Right cardiac atrium (tissue), 5 donors: Measurements from ENCODE around the gene IL15. TPM values are rescaled to one million over a fixed set of nuclear protein-coding genes. Genes with fewer than 3 reads are reported as not detected.
A peak's percentile ranks its signal among the peaks of the same experiment; 100 is the strongest.
"Not testable (repeated sequence)": the region's sequence is repeated elsewhere in the genome, so short reads cannot be mapped to it uniquely, and the experiment has no call there.

Experiments used
- ATAC-seq, 2 donors: fragments of 200-7000 bp; cut with Tn5 transposase; one replicate each; pipeline versions ENCODE4 v1.8.0 to v1.9.1; 2020; ENCODE audit warnings: moderate library complexity in 2 of 2, mild to moderate bottlenecking in 1 of 2
- DNase-seq, 3 donors: peaks; one replicate each; pipeline ENCODE4 v3.0.0-alpha.2; 2020
- H3K27ac ChIP-seq: one replicate; pipeline ENCODE4 v1.5.1; 2013; ENCODE audit warnings: mild to moderate bottlenecking, low read length, control low read depth, moderate library complexity
- H3K27me3 ChIP-seq: one replicate; pipeline ENCODE4 v1.6.1; 2013; ENCODE audit not compliant: control insufficient read depth, insufficient read depth
- H3K4me1 ChIP-seq: one replicate; pipeline ENCODE4 v1.6.1; 2013; ENCODE audit warnings: low read length; ENCODE audit not compliant: control insufficient read depth, insufficient read depth
- H3K4me3 ChIP-seq: one replicate; pipeline ENCODE4 v1.5.1; 2013; ENCODE audit warnings: low read length, control low read depth
- H3K9me3 ChIP-seq: one replicate; pipeline ENCODE4 v1.6.1; 2013; ENCODE audit warnings: low read length; ENCODE audit not compliant: control insufficient read depth
- WGBS: extraction: QIAGEN DNeasy Blood & Tissue Kit; methylation state at CpG from one replicate; pipeline ENCODE4 v1.1.7; 2013; 5-methylcytosine and 5-hydroxymethylcytosine counted together
- intact Hi-C, 4 donors: fragments of 100-400 bp; cut with DNase I; formaldehyde crosslinking; loops; one replicate each; pipeline versions ENCODE4 v1.11.0 to v1.14.0; 2022 to 2023
- long read RNA-seq, 4 donors: library from polyadenylated mRNA; unstranded; transcript quantifications; one replicate each; pipeline ENCODE4 v2.0.0, GENCODE V29; 2020 to 2021
- polyA plus RNA-seq: library from polyadenylated mRNA; stranded (reverse); fragments of 200-250 nt; gene quantifications from one replicate; pipeline ENCODE4 v1.2.3, GENCODE V29; 2013
- total RNA-seq, 4 donors: library from RNA; stranded (reverse); fragmentation: NEBNext Ultra II Directional; extraction: Animal tissue kit (Norgen Biotek cat#: 25700); gene quantifications; one replicate each; pipeline ENCODE4 v1.2.1, GENCODE V29; 2021
- donor health status: healthy with polysubstance abuse.
- donor health status: DM: no; HTN: yes; CAD: no.
- donor health status: DM: no; HTN: no; CAD: no.
- donor health status: DM: no; HTN: yes; CAD: no; lungs with severe emphysema.
- donor health status: DM: yes; HTN: yes; CAD: no.

The IL15 gene, protein sequence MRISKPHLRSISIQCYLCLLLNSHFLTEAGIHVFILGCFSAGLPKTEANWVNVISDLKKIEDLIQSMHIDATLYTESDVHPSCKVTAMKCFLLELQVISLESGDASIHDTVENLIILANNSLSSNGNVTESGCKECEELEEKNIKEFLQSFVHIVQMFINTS
- total RNA-seq (1 to 10 TPM; 2.9 to 4.7 (median 3.8) TPM), polyA plus RNA-seq (4.7 TPM)
- long read RNA-seq, donor 1, full-length matches to known transcripts = 2 of 6 reads
- long read RNA-seq, donor 1, partial matches to known transcripts = 0 of 6 reads
- long read RNA-seq, donor 1, other reads (novel, unspliced or antisense) = 4 of 6 reads
- long read RNA-seq, donor 2, partial matches to known transcripts = 1 of 1 reads
- long read RNA-seq, donor 2, other reads (novel, unspliced or antisense) = 0 of 1 reads
- long read RNA-seq, donor 3, partial matches to known transcripts = 1 of 8 reads
- long read RNA-seq, donor 3, other reads (novel, unspliced or antisense) = 7 of 8 reads
- long read RNA-seq, donor 4, partial matches to known transcripts = 0 of 1 reads
- long read RNA-seq, donor 4, other reads (novel, unspliced or antisense) = 1 of 1 reads

DNA sequence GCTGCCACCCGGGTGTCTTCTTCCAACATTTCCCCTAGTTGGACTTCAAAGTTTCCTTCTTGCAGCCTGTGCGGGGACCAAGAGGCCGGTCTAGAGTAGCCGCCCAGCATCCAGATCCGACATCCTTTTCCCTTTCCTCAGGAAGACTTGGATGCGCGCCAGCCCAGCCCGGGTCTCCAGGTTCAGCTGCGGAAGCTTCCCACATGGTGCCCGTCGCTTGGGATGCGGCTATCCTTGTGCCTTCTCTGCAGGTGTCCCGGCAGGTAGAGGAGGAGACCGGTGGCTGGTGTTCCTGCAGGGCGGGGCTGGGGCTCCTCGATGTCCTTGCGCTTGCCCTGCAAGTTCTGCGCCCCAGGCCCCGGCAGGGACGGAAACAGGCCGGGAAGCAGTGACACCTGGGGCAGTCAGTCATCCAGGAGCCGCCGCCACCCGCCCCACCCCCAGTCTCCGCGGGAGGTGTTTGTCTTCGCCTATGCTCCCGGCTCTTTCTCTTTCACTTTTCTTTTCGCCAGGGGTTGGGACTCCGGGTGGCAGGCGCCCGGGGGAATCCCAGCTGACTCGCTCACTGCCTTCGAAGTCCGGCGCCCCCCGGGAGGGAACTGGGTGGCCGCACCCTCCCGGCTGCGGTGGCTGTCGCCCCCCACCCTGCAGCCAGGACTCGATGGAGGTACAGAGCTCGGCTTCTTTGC lies at the start of gene IL15:
IL15 (plus strand) TSS at position 502 of the 689 bp plus-strand sequence. CDS start 82,882 bp downstream, outside the sequence.
- DNase-seq (peak; percentile 64 to 86 (median 84)), ATAC-seq (peak; percentile 87 to 90)
- H3K27me3 ChIP-seq = no peaks in the 10 kb centered on the region
- intact Hi-C loops = no loop called here
- peak within 1 kb of the TSS; percentile 71 for H3K27ac ChIP-seq
- H3K9me3 ChIP-seq = no peaks in the 10 kb centered on the region
- no peaks in the 10 kb centered on the region for H3K4me1 ChIP-seq
- WGBS = 2% methylated on average over 43 of the region's 43 CpGs
- H3K4me3 ChIP-seq = peak within 1 kb of the TSS; percentile 92

GRCh38 chr4:141587897-141588296 lies 48.5 kb upstream of the IL15 start:
- DNase-seq = no peak
- no peak overlapping the region for H3K27ac ChIP-seq
- H3K27me3 ChIP-seq = no peaks in the 10 kb centered on the region
- H3K4me1 ChIP-seq = no peaks in the 10 kb centered on the region
- ATAC-seq = no peak
- H3K4me3 ChIP-seq = no peak overlapping the region
- WGBS = 97% methylated on average over 1 of the region's 1 CpG
- H3K9me3 ChIP-seq = no peaks in the 10 kb centered on the region
- intact Hi-C loops = no loop called here

DNA sequence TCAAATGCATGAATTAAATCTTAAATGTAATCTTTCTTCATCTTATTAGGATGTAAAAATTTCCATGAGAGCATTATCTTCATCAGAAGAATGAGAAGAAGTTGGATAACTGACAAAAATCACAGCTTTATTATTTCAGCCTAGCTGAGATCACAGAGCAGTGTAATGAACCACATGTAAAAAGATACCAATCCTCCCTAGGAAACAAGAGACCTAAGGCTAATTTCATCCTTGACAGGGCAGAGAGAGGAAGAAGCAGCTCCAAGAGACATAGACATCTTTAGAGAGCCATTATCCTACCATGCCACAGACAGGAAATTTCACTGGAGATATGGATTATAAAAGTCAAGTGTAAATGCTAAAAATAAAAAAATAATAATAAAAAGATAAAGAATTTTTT lies 40.9 kb upstream of the IL15 start:
- H3K4me3 ChIP-seq = no peak overlapping the region
- H3K27ac ChIP-seq = no peak overlapping the region
- intact Hi-C loops = no loop called here
- DNase-seq (no peak), ATAC-seq (no peak)
- no peaks in the 10 kb centered on the region for H3K4me1 ChIP-seq
- no peaks in the 10 kb centered on the region for H3K9me3 ChIP-seq
- no peaks in the 10 kb centered on the region for H3K27me3 ChIP-seq

DNA sequence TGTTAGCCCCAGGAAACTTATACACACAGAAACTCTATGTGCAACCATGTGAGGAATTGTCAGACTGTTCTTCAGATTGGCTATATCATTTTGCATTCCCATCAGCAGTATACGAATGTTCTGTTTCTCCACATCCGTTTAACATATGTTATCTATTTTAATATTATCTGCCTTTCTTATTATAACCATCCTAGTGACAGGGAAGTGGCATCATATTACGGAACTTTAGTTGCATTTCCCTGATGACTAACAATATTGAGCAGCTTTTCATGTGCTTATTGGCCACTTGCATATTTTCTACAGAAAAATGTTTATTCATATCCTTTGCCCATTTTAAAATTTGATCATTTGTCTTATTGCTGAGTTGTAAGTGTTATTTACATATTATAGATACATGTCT lies 36.5 kb upstream of the IL15 start:
- intact Hi-C loops = no loop called here
- DNase-seq = no peak
- no peaks in the 10 kb centered on the region for H3K27me3 ChIP-seq
- no peaks in the 10 kb centered on the region for H3K9me3 ChIP-seq
- ATAC-seq = no peak
- 47% methylated on average over 3 of the region's 3 CpGs for WGBS
- no peaks in the 10 kb centered on the region for H3K4me1 ChIP-seq
- no peak overlapping the region for H3K4me3 ChIP-seq
- no peak overlapping the region for H3K27ac ChIP-seq

DNA sequence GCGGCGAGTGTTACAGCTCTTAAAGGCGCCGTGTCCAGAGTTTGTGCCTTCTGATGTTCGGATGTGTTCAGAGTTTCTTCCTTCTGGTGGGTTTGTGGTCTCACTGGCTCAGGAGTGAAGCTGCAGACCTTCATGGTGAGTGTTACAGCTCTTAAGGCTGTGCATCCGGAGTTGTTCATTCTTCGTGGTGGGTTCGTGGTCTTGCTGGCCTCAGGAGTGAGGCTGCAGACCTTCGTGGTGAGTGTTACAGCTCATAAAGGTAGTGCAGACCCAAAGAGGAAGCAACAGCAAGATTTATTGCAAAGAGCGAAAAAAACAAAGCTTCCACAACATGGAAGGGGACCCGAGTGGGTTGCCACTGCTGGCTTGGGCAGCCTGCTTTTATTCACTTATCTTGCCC lies 31.7 kb upstream of the IL15 start:
- intact Hi-C loops, H3K9me3 ChIP-seq: not testable (repeated sequence)

GRCh38 chr4:141605425-141605856 lies 30.9 kb upstream of the IL15 start:
- DNase-seq (peak in 2 of 3 donors; percentile 39 to 44), ATAC-seq (no peak)
- Histone ChIP-seq H3K27ac (no peak overlapping the region), H3K9me3 (no peaks in the 10 kb centered on the region), H3K4me1 (no peaks in the 10 kb centered on the region), H3K27me3 (no peaks in the 10 kb centered on the region), H3K4me3 (no peak overlapping the region)
- intact Hi-C loops = no loop called here
- WGBS = 91% methylated on average over 18 of the region's 18 CpGs

More for the DNA sequence above, 31.7 kb upstream of the IL15 start:
- H3K4me3 ChIP-seq, H3K27me3 ChIP-seq, ATAC-seq, DNase-seq, H3K27ac ChIP-seq, H3K4me1 ChIP-seq: not testable (repeated sequence)
- WGBS = 81% methylated on average over 11 of the region's 11 CpGs

DNA sequence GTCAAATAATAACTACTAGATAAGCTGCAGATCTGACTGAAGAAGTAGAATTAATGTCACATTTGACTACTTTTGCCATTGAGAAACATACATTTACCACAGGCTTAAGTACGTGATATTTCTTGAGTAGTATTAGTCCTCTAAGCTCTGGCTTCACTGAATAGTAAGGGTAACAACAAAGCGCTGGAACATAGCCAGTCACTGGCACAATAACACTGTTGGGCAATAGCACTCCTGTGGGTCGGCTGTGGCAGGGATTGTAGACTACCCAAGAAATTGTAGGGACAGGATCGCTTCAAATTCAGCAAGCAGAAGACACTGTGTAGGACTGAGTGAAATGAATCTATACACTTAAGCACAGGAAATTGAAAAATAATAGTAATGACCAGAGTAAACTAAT lies 27.1 kb upstream of the IL15 start:
- intact Hi-C loops = no loop called here
- Histone ChIP-seq H3K27ac (no peak overlapping the region), H3K9me3 (no peaks in the 10 kb centered on the region), H3K4me1 (no peaks in the 10 kb centered on the region), H3K27me3 (no peaks in the 10 kb centered on the region), H3K4me3 (no peak overlapping the region)
- WGBS = 77% methylated on average over 4 of the region's 4 CpGs
- ATAC-seq = peak in 1 of 2 donors; percentile 31
- DNase-seq = peak in 1 of 3 donors; percentile 34

DNA sequence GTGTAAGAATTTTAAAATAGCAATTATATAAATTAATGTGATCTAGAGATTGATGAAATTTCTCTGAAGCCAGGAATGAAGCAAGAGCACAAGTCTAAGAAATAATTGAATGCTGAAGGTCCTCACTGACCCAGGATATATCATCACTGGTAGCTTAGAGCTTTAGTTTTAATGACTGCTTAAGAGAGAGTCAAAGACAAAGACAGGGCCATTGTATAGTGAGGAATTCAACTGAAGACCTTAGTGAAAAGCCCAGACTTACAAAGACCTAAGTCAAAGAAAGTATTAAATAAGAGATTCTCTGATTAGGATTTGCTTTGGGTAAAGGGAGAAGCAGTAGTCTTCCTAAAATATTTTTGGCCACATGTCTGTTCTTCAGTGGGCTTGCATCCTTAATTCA lies 26.0 kb upstream of the IL15 start:
- no peaks in the 10 kb centered on the region for H3K9me3 ChIP-seq
- intact Hi-C loops = no loop called here
- no peaks in the 10 kb centered on the region for H3K4me1 ChIP-seq
- no peak overlapping the region for H3K27ac ChIP-seq
- DNase-seq (no peak), ATAC-seq (no peak)
- no peaks in the 10 kb centered on the region for H3K27me3 ChIP-seq
- no peak overlapping the region for H3K4me3 ChIP-seq

DNA sequence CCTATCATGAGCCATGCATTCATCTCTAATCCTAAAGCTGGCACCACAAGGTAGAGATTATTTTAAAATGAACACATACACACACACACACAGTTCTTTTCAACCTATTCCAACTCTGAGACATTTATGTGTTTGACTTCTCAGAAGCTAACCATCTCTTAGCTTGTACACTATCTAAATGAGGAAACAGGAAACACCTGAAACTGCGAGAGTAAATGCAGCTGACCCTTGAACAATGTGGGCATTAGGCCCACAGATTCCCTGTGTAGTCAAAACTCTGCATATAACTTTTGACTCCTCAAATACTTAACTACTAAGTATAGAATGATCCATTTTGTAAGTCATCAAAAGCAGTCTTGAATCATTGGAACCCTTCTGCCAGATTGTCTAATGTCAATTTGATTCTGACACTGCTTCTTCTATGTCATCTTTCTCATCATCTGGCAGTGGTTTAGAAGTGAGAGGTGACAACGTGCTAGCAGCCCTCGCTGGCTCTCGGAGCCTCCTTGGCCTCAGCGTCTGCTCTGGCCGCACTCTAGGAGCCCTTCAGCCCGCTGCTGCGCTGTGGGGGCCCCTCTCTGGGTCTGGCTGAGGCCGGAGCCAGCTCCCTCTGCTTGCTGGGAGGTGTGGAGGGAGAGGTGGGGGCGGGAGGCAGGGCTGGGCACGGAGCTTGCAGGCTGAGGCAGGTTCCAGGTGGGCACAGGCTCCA lies 21.4 kb upstream of the IL15 start:
- intact Hi-C loops = no loop called here
- ATAC-seq (no peak), DNase-seq (peak in 1 of 3 donors; percentile 10)
- H3K4me1 ChIP-seq = no peaks in the 10 kb centered on the region
- no peaks in the 10 kb centered on the region for H3K9me3 ChIP-seq
- no peak overlapping the region for H3K27ac ChIP-seq
- H3K4me3 ChIP-seq = no peak overlapping the region
- 71% methylated on average over 11 of the region's 11 CpGs for WGBS
- H3K27me3 ChIP-seq = no peaks in the 10 kb centered on the region

GRCh38 chr4:141615587-141615918 lies 20.8 kb upstream of the IL15 start:
- H3K4me1 ChIP-seq, intact Hi-C loops, H3K27ac ChIP-seq, H3K27me3 ChIP-seq, H3K9me3 ChIP-seq, ATAC-seq, H3K4me3 ChIP-seq: not testable (repeated sequence)
- DNase-seq = peak in 1 of 3 donors; percentile 23
- WGBS = 98% methylated on average over 8 of the region's 8 CpGs

DNA sequence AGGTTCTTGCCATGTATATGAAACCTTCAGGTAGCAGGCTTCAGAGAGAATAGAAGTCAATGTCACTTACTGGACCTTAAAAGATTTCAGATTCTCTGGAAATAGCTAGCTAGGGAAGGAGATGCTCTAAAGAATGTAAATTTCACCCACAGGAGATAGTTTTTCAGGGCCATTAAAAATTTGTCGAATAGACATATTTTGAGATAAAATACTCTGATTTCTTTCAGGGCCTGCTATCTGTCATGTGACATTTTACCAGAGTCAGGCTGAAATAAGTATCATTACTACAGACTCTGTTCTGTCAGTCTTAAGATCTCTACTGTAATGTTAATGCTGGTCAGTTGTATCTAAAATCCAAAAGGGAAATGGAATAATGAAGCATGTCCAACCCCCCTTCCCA lies 15.7 kb upstream of the IL15 start:
- 89% methylated on average over 1 of the region's 1 CpG for WGBS
- no peak overlapping the region for H3K4me3 ChIP-seq
- intact Hi-C loops = no loop called here
- ATAC-seq (no peak), DNase-seq (no peak)
- no peaks in the 10 kb centered on the region for H3K27me3 ChIP-seq
- H3K4me1 ChIP-seq = no peaks in the 10 kb centered on the region
- H3K9me3 ChIP-seq = no peaks in the 10 kb centered on the region
- H3K27ac ChIP-seq = no peak overlapping the region
